Measurements from ENCODE around the gene EEF2K.

- TF ChIP-seq PPARA (CRISPR knock-in tag; IDR thresholded peaks at IDR 0.05; ENCODE audit: borderline replicate concordance) = no peak
- TF ChIP-seq ISL1 (CRISPR knock-in tag; IDR thresholded peaks at IDR 0.05) = no peak
- no peak for TF ChIP-seq PATZ1 (CRISPR knock-in tag; IDR thresholded peaks at IDR 0.05; ENCODE audit: borderline replicate concordance)
- TF ChIP-seq TSHZ2 (CRISPR knock-in tag; IDR thresholded peaks at IDR 0.05) = no peak
- TF ChIP-seq GLIS3 (CRISPR knock-in tag; IDR thresholded peaks at IDR 0.05) = no peak
- TF ChIP-seq OSR1 (CRISPR knock-in tag; IDR thresholded peaks at IDR 0.05) = no peak
- TF ChIP-seq ZC3H10 (CRISPR knock-in tag; IDR thresholded peaks at IDR 0.05) = no peak
- TF ChIP-seq BACH2 (CRISPR knock-in tag; IDR thresholded peaks at IDR 0.05; ENCODE audit: borderline replicate concordance) = no peak
- no peak for TF ChIP-seq SNAI2 (CRISPR knock-in tag; IDR thresholded peaks at IDR 0.05)
- TF ChIP-seq ZFP3 (CRISPR knock-in tag; IDR thresholded peaks at IDR 0.05) = no peak
- no peak for TF ChIP-seq ZNF8 (CRISPR knock-in tag; IDR thresholded peaks at IDR 0.05)
Measured at GRCh38 chr16:22184615-22184968, 21.5 kb upstream of the EEF2K start.

Measured in SK-N-SH treated with all-trans-retinoic acid at 6 μM for 48 hours (cell line).